HG03097 (cell line): ENCODE measurements around the gene THAP2.
"Not testable (repeated sequence)": the region's sequence is repeated elsewhere in the genome, so short reads cannot be mapped to it uniquely, and the experiment has no call there.

Experiments used
- ATAC-seq: cut with Tn5 transposase; IDR thresholded peaks from one replicate; pipeline ENCODE4 v1.9.1; 2021; ENCODE audit not compliant: unreplicated experiment, low FRiP score

THAP2 gene

DNA sequence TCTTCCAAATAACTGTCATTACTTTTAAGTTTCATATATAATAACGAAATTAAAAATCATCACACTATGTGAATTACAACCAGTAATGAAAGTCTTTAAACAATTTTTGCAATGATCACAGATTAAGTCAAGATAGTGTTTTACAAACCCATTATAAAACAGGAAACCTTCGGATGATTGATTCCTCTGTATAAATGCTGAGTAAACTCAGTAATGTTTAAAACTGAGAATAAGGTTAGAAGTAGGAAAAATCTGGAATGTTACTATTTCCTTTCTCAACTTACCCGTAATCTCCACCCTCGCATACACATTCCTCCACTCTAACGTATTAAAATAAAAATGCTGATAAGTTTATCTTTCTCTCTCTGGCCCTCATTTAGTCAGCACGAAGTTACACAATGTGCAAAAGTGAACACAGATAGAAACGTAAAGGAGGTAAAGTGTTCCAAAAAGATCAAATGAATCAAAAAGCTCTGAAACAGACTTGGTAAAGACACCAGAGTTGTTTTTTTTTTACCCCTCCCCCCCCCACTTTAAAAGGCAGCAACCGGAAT is 2.0 kb upstream of the THAP2 start:
- ATAC-seq = no peak

DNA sequence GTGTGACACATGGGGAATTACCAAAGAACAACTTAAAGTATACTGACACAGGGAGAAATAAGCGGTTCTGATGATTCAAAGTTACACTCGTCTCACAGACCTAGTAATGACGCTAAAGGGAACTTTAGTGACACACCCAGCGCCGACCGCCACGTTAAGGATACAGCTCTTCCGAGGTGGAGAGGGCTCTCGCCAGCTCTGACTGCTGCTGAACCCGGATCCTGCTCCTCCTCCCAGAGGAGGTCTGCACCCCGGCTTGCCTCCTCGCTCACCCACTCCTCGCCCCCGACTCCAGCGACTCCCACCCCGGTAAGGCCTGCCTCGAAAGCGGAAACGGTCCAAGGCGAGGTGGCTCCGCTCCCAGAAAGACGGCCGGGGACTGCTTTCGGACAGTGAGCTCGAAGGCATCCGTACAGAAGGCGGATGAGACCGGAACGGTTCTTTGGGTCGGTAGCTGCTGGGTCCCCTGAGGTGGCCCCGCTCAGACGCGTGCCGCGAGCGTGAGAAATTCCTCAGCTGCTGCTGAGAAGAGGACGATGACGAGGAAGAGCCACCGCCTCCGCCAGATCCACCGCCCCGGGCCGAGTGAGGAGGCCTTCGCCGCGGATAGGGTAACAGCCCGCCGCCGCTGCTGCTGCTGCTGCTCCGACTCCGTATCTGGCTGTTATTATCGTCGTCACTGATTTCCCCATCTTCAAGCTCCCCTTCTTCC is 1.1 kb upstream of the THAP2 start:
- peak; percentile 16 for ATAC-seq

GRCh38 chr12:71664411-71665089 is 449 bp downstream of the THAP2 start:
- no peak for ATAC-seq

- ATAC-seq = no peak
These were observed 976 bp downstream of the THAP2 start for GRCh38 chr12:71665090-71665463.

GRCh38 chr12:71666259-71666658 is 2.2 kb downstream of the THAP2 start:
- no peak for ATAC-seq

DNA sequence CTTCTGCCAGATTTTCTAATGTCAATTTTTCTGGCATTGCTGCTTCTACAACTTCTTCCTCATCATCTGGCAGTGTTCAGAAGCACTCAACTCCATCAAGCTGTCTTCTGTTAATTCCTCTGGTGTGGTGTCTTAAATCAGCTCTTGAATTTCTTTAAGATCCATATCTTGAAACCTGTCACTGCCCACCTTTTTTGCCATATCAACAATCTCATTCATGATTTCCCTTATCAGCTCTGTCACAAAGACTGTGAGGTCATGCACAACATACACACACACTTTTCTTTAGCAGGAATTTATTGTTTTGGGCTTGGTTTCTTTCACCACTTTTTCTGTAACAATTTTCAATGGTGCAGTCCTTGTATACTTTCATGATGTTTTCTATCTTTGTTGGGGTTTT is 7.2 kb downstream of the THAP2 start:
- ATAC-seq = no peak

DNA sequence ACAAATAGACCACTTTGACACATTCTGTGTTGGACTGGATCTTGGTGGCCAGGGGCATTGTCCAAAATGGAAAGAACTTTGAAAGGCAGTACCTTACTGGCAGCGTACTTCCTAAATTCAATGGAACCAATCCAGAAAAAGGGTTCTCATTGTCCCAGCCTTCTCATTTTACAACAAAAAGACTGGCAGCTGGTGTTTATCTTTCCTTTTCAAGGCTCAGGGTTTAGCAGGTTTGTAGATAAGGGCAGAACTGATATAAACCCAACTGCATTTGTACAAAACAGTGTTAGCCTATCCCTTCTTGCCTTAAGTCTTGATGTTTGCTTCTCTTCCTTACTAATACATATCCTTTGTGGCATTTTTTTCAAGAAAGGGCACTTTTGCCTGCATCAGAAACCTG is 7.7 kb downstream of the THAP2 start:
- ATAC-seq = no peak

- ATAC-seq = no peak
These were observed 18.4 kb downstream of the THAP2 start for GRCh38 chr12:71682466-71682865.

- no peak for ATAC-seq
These were observed 19.5 kb downstream of the THAP2 start for GRCh38 chr12:71683633-71684032.

- no peak for ATAC-seq
These were observed 20.0 kb downstream of the THAP2 start for GRCh38 chr12:71684081-71684480.

DNA sequence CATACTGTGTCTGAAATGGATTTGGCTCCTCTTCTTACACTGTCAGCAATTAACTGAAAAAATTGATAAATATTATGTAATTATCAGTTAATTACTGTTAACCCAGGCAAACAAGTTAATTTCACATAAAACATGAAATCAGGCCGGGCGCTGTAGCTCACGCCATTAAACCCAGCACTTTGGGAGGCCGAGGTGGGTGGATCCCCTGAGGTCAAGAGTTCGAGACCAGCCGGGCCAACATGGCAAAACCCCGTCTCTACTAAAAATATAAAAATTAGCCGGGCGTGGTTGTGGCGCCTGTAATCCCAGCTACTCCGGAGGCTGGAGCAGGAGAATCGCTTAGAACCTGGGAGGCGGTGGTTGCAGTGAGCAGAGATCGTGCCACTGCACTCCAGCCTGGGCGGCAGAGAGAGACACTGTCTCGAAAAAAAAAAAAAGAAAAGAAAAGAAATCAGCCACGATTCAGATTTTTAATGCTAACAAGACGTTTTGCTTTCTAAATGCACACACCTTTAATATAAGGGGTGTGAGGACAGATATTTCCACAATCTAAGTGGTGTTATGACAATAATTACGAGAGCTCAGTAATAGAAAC is 21.3 kb downstream of the THAP2 start:
- ATAC-seq = no peak

DNA sequence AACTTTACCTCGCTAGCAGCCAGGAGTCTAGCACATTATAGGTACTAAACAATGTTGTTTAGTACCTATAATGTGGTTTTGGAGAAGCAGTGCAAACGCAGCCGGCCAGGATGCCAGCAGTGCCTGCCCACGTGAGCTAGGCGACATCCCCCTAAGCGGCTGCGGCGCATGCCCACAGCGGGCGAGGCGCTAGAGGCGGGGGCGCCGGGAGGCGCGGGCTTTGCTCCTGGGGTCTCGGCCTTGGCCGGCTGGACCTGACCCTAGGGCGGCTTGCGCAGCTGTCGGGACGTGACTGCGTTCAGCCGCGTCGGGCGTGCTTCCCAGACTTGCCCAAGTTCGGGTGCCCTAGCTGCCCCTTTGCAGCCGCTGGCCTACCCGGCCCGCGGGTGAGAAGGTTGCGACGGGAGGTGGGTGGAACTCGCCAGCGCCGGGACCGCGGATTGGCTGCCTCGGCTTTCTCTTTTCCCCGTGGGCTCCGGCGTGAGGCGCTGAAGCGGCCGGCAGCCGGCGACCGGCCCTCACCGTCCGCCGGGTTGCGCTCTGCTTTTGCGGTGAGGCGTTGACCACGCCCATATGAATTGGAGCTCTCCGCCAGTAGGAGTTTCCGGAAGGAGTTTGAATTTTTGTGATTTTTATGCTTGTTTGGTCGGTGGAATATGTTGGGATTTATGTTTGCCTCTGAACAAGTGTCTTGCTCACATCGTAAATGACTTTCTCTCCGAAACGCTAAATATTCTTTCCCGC is 22.0 kb downstream of the THAP2 start, which contains the start of gene TMEM19:
Gene TMEM19 (plus strand): TSS at position 169 of the 744 bp plus-strand sequence. CDS start 599 bp downstream, outside the sequence.
- peak; percentile 96 for ATAC-seq

DNA sequence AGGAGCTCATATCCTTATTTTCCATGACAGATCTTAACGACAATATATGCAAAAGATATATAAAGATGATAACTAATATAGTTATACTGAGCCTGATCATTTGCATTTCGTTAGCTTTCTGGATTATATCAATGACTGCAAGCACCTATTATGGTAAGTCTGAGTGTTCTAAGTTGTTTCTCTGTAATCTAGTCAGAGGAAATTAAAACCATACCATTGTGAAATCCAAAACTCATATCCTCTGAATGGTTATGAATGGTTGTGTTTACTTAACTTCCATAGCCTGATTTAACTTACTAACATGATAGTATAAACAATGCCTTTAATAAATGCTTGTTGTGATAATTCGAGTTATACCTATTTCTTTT is 22.5 kb downstream of the THAP2 start:
- no peak for ATAC-seq

DNA sequence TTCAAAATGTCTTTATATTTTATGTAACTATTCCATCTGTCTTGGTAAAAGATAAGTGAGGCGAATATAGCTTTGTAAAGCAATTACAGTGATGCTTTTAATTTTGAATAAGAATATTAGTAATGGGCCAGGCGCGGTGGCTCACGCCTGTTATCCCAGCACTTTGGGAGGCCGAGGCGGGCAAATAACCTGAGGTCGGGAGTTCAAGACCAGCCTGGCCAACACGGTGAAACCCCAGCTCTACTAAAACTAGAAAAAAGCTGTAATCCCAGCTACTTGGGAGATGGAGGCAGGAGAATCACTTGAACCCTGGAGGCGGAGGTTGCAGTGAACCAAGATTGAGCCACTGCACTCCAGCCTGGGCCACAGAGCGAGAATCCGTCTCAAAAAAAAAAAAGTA is 23.1 kb downstream of the THAP2 start:
- not testable (repeated sequence) for ATAC-seq

- no peak for ATAC-seq
These were observed 25.0 kb downstream of the THAP2 start for GRCh38 chr12:71688961-71689570.

DNA sequence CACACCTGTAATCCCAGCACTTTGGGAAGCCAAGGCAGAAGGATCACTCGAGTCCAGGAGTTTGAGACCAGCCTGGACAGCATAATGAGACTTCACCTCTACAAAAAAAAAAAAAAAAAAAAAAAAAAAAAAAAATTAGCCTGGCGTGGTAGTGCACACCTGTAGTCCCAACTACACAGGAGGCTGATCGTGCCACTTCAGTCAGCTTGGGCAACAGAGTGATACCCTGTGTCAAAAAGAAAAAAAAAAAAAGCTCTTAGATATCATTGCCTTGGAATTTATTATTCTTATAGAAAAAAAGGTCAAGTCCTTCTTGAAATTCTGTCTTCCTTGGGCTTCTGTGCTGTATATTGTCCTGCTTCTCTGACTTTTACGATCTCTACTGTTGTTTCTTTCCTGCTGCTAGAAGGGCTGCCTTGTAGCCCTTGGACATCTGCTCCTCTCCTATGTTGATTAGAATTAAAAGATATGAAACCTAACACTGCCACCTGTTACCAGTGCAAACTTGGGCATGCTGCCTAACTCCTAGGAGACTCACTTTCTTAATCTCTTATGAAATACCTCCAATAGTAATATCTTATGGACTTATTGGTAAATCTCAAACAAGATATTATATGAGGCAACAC is 27.5 kb downstream of the THAP2 start:
- ATAC-seq = no peak

DNA sequence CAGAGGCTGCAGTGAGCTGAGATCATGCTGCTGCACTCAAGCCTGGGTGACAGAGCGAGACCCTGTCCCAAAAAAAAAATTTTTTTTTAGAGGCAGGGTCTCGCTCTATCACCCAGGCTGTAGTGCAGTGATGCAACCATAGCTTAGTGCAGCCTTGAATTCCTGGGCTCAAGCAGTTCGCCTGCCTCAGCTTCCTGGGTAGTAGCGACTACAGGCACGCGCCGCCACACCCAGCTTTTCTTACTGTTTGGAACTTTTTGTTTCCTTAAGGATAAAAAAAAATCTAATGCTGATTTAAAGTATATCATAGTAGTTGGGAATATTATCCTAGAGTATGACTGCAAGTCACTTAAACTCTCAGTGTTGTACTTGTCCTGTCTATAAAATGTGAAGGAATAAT is 29.0 kb downstream of the THAP2 start:
- ATAC-seq = no peak

- ATAC-seq = not testable (repeated sequence)
These were observed 29.6 kb downstream of the THAP2 start for GRCh38 chr12:71693651-71694050.

DNA sequence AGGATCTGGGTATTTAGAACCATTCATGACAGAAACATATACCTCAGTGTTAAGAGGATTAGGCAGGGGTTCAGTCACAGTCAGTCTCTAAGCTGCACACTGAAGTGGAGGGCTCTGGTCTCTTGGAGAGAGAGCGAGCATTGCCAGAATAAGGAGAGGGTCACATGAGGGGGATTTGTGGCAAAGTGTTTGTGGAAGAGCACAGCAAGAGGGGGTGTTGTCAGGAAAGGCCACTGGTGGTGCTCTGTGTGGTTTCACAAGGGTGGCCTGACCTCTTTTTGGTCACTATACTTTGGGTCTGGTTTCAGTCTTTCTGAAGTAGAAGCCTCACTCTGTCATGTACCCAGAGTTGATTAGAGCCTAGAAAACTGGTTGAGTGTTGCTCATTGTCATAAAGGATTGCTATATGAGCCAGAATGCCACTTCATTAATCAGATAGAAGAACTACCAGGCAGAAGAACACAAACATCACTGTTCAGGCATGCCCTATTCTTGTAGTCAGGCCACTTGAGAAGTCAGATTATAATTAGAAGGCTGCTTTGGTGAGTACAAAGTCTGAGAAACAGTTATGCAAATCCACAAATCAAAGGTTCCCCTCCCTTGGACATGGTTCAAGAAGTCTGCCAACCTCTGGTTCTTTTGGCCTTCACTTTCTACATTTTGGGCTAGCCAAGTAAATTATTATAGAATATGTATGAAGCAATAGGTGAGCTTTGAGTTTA is 30.2 kb downstream of the THAP2 start:
- peak; percentile 80 for ATAC-seq
